Stomach (tissue), 4 donors: ENCODE measurements around the gene CLTC.

Source experiments
- EP300 ChIP-seq: sonication (generic); formaldehyde crosslinking; IDR thresholded peaks from one replicate; pipeline ENCODE4 v1.6.1; 2017; ENCODE audit warnings: antibody characterized with exemption
- POLR2A ChIP-seq, 4 donors: fragments of 450-650 bp; IDR thresholded peaks; one replicate each; pipeline ENCODE4 v1.6.1; 2016; ENCODE audit warnings: antibody characterized with exemption in 4 of 4, control low read depth in 2 of 4, mild to moderate bottlenecking in 1 of 4, moderate library complexity in 1 of 4
- POLR2AphosphoS5 ChIP-seq, 3 donors: sonication (generic); formaldehyde crosslinking; IDR thresholded peaks; one replicate each; pipeline ENCODE4 v1.6.1; 2016; ENCODE audit warnings: antibody characterized with exemption in 3 of 3
- TF ChIP-seq, protein P1 (sequence below), 7 experiments: fragments of 450-650 bp in 4 of 7; fragments of 200-600 bp in 3 of 7; sonication (generic) in 3 of 7; IDR thresholded peaks; one replicate each; pipeline ENCODE4 v1.5.1; 2016 to 2019; ENCODE audit warnings: antibody characterized with exemption in 7 of 7, control low read depth in 2 of 7, mild to moderate bottlenecking in 1 of 7

DNA sequence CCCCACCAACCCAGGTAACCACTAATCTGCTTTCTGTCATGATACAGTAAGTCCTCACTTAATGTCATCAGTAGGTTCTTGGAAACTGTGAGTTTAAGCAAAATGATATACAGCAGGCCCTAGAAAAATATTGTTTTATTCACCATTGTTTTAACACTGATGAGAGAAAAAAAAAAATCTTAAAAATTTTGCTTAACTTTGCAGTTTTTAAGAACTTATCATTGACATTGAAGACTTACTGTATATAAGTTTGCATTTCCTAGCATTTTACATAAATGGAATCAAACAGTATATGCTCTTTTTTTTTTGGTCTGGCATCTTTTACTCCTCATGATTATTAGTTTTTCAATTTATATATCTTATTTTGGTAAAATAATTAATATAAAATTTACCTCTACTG is 19.5 kb upstream of the CLTC start:
- TF ChIP-seq, protein P1, sequence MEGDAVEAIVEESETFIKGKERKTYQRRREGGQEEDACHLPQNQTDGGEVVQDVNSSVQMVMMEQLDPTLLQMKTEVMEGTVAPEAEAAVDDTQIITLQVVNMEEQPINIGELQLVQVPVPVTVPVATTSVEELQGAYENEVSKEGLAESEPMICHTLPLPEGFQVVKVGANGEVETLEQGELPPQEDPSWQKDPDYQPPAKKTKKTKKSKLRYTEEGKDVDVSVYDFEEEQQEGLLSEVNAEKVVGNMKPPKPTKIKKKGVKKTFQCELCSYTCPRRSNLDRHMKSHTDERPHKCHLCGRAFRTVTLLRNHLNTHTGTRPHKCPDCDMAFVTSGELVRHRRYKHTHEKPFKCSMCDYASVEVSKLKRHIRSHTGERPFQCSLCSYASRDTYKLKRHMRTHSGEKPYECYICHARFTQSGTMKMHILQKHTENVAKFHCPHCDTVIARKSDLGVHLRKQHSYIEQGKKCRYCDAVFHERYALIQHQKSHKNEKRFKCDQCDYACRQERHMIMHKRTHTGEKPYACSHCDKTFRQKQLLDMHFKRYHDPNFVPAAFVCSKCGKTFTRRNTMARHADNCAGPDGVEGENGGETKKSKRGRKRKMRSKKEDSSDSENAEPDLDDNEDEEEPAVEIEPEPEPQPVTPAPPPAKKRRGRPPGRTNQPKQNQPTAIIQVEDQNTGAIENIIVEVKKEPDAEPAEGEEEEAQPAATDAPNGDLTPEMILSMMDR (IDR thresholded peaks at IDR 0.05) = no peak
- TF ChIP-seq POLR2A (IDR thresholded peaks at IDR 0.05) (no peak), POLR2AphosphoS5 (IDR thresholded peaks at IDR 0.05) (no peak), EP300 (no peak)
